Activated T-cell treated with anti-CD3 and anti-CD28 coated beads, Interleukin-2, amount 50 U/mL, for 48 hours (primary cell): ENCODE measurements around the gene OR13C3.
"Not testable (repeated sequence)": the region's sequence is repeated elsewhere in the genome, so short reads cannot be mapped to it uniquely, and the experiment has no call there.

ENCODE experiments used
- DNase-seq, 2 experiments: peaks; one replicate each; pipeline ENCODE4 v3.0.0-alpha.2; 2020

The OR13C3 gene

DNA sequence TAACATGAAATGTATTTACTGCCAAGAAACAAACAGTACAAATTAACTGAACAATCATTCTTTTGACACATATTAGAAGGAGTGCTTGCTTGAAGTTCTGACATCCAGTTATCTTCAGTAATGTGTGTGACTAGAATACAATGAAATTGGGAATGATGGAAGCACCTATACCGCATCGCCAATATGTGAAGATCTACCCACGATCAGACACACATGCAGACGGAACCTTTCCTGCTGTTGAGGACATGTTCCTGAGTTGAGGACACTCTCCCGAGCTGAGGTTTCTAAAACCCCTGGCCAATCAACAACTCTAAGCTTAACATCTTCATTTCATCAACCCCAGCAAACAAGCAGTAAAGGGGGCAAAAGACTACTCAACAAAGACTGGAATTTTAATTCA, at the start of gene OR13C3:
Gene OR13C3 (minus strand): TSS at position 101 of the 400 bp plus-strand sequence. CDS start 133 bp downstream, outside the sequence.
- DNase-seq = no peak

- DNase-seq = no peak
Observed at GRCh38 chr9:104580562-104580961, 43.9 kb upstream of the OR13C3 start.

GRCh38 chr9:104577263-104577662, 40.6 kb upstream of the OR13C3 start:
- no peak for DNase-seq

GRCh38 chr9:104575456-104575855, 38.8 kb upstream of the OR13C3 start:
- no peak for DNase-seq

DNA sequence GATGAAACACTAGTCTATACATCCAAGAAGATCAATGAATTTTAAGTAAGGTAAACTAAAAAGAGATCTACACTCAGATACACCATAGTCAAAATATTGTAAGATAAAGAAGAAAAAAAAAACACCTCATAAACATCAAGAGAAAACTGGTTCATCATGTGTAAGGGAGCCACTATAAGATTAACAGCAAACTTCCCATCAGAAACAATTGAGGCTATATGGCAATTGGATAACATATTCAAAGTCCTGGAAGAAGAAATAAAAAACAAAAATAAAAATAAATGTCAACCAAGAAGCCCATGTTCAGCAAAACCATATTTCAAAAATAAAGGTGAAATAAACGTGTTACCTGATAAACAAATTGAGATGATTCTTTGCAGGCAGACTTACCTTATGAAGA, 36.0 kb upstream of the OR13C3 start:
- no peak for DNase-seq

GRCh38 chr9:104568868-104569267, 32.2 kb upstream of the OR13C3 start, which contains the start of gene OR13C8:
Gene OR13C8, plus strand, starts transcription at chr9:104569168. Its CDS starts 0 bp downstream, at chr9:104569168.
- no peak for DNase-seq

GRCh38 chr9:104564358-104564757, 27.7 kb upstream of the OR13C3 start:
- DNase-seq = no peak

DNA sequence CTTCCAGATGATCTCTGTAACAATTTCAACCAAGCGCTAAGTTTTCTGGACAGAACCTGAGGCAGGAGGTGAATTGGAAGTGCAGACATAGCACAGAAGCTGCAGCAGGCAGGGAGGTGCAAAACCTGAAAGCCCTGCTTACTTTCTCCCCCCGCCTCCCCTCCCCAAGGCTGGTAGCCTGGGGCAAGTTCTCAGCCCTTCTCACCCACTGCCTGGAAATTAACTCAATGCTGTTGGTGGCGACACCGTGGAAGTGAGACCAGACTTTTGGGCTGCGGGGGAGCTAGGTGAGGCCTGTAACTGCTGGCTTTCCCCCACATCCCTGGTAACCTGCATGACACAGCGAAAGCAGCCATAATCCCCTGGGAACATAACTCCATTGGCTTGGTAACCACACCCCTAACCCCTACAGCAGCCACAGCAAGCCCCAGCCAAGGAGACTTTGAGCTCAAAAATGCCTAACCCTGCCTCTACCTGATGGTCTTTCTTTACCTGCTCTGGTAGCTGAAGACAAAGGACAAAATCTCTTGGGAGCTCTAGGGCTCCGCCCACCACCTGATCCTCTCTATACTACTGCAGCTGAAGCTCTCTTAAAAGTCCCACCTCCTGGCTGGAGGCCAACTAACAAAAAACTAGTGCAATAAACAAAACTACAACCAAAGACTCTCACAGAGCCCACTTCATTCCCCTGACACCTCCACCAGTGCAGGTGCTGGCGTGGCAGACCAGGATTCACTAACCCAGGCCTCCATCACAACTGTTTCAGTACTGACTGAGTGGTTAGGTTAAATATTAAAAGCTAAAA, 20.4 kb upstream of the OR13C3 start:
- no peak for DNase-seq

DNA sequence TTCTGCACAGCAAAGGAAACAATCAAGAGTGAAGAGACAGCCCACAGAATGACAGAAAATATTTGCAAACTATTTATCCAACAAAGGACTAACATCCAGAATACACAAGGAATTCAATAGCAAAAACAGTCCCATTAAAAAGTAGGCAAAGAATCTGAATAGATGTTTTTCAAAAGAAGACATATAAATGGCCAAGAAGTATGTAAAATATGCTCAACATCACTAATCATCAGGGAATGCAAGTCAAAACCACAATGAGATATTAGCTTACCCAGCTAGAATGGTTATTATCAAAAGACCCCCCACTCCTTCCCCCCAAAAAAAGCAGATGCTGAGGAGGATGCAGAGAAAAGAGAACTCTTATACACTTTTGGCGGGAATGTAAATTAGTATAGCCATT, 18.9 kb upstream of the OR13C3 start:
- no peak for DNase-seq

DNA sequence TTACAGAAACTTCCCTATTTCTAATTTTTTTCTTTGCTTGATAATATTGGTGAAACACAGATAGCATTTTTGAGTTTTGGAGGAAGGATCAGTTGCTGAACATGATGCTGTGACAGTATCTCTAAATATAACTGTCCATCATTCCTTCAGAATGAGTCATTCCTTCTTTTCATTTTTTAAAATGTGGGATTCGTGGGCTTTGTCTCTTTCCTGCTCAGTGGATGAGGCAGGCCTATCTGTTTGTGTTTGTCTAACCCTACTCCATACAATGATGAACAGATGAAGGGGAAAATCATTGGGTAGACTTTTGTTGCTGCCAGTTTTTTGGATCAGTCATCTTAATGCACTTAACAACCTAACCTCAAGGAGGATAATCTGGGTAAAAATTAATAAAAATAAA, 16.6 kb upstream of the OR13C3 start:
- no peak for DNase-seq

GRCh38 chr9:104544644-104545043, 8.0 kb upstream of the OR13C3 start:
- DNase-seq = no peak

DNA sequence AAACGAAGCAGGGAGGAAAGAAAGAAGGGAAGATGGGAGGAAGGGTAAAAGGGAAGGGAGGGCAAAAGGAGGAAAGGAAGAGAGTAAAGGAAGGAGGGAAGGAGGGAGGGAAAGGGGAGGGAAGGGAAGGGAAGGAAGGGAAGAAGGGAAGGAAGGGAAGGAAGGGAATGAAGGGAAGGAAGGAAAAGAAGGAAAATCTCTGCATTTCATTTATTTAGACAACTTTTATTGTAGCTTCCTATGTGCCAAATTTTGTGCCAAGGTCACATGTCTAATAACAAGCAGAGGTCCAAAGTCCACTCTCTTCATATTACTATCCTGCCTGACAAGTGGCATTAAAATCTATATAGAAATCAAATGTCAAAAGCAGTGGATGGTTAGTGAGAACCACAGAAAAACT, 2.6 kb upstream of the OR13C3 start:
- DNase-seq = no peak

DNA sequence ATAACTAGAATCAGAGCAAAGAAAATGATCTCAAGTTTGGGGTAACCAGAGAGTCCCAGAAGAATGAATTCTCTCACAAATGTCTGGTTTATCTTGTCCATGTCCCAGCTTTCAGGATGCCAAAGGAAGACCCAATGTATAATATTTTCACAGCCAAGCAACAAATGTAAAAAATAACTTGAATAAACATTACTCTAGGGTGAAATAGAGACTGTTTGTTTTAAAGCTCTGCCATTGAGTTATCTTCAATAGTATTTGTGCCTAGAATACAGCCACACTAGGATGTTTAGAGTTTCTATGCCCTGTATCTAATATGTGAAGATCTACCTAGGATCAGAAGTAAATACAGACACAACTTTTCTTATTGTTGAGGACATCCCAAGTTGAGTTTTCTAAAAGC, 9.5 kb downstream of the OR13C3 start, which contains the start of gene OR13C4:
Gene OR13C4 (minus strand): TSS at position 101 of the 400 bp plus-strand sequence. CDS start 0 bp downstream, at position 101.
- DNase-seq = no peak

DNA sequence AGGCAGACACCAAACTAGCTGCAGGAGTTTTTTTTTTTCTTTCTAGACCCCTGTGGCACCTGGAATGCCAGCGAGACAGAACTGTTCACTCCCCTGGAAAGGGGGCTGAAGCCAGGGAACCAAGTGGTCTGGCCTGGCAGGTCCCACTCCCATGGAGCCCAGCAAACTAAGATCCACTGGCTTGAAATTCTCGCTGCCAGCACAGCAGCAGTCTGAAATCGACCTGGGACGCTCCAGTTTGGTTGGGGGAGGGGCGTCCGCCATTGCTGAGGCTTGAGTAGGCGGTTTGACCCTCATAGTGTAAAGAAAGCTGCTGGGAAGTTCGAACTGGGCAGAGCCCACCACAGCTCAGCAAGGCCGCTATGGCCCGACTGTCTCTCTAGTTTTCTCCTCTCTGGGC, 16.4 kb downstream of the OR13C3 start:
- DNase-seq = not testable (repeated sequence)

GRCh38 chr9:104514901-104515300, 21.8 kb downstream of the OR13C3 start:
- no peak for DNase-seq

DNA sequence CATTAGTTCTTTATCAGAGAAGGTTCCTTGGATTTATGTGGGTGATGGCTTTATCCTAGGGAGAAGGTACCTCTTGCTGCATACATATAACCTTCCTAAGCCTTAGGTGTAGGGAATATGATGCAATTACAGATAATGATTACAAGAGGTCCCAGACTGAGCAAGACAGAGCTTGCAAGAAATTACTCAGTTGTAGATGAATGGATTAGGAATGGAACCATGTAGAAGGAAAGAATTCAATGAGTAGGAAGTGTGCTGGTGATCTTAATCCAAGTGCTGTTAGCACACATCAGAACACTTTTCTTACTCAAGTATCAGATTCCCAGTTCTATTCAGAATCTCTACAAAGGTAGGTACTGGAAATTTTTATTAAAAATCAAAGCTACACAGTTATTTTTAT, 30.1 kb downstream of the OR13C3 start:
- DNase-seq = no peak

DNA sequence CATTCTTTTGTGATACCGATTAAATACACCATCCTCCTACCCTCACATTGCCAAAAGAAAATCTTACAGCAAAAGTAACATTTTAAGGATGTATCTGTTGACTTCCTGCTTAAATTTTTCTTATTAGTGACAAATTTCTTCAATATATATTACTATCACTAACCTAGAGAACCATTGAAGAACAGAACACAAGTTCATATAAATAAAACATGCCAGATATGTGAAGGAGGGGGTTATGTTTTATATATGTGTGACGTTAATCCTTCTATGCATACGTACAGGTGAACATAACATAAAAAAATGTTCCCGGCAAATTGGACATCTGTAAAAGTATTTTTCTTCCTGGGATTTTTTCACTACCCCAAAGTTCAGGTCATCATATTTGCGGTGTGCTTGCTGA, 32.7 kb downstream of the OR13C3 start, which contains the start of gene OR13F1:
Gene OR13F1 (plus strand): TSS at position 301 of the 400 bp plus-strand sequence. CDS start 0 bp downstream, at position 301.
- DNase-seq = no peak

- no peak for DNase-seq
Observed at GRCh38 chr9:104503440-104503839, 33.2 kb downstream of the OR13C3 start.

DNA sequence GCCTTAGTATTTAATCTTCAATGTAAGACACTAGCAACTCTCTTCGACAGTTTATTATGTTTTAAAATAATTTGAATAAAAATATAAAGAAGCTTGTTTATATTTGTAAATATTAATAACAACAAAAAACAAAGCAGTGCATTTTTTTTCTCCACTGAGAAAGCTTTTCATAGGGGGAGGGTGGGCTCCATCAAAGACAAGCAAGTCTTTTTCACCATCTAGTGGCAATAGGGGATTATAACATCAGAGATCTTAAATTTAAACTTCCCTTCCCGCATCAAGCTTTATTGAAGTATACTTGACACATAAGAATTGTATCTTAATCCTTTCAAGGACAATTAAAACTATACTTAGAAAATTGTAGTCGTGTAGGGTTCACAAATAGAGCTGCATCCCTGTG, 41.8 kb downstream of the OR13C3 start:
- DNase-seq = no peak
